NCI-H1417 treated with DMSO at 0.1 percent for 48 hours (cell line): Measurements from ENCODE around the gene B3GAT3.
A peak's percentile ranks its signal among the peaks of the same experiment; 100 is the strongest.
"Not testable (repeated sequence)": the region's sequence is repeated elsewhere in the genome, so short reads cannot be mapped to it uniquely, and the experiment has no call there.

ENCODE experiments used
- DNase-seq: peaks from one replicate; lab custom pipeline; 2025; lab: John Stamatoyannopoulos, UW

Gene B3GAT3

DNA sequence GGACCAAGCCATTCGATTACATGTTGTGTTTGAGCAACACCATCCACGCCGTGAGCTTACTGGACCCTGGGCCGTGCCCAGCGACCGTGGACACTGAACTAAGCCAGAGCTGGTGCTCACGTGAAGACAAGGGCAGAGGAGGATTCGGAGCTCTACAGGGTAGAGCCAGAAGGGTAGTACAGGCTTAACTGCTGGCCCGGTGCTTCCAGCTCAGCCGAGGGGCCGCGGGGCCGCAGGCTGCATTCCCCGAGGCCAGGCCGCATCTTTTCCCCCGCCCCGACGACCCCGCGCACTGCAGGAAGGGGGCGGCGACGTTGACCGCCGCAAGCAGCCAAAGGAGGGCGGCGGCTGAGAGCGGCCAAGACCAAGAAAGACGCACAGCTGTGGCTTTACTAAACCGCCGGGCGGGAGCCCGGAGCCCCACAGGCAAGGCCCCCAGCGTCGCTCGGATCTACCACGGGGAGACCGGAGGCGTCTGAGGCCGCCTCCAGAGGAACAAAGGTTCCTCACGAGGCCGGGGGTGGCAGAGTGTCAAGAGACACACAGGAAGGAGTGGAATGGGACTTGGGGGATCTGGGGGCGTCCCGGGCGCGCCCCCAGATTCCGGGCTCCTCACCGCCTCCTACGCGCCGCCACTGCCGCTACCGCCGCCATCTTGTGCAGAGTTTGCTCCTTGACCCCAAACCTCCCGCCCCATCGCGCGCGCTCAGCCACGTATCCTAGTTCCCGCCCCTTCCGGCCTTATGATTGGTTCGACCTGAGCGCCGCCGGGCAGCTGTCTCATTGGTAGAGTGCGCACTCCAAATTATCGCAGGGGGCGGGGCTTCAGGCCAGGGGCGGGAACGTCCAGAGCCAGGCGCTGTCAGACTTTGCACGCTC is 24.4 kb upstream of the B3GAT3 start, which contains the start of gene GANAB:
Gene GANAB (minus strand): TSS at position 668 of the 879 bp plus-strand sequence. CDS start 14 bp downstream, at position 654.
- peak; percentile 93 for DNase-seq

DNA sequence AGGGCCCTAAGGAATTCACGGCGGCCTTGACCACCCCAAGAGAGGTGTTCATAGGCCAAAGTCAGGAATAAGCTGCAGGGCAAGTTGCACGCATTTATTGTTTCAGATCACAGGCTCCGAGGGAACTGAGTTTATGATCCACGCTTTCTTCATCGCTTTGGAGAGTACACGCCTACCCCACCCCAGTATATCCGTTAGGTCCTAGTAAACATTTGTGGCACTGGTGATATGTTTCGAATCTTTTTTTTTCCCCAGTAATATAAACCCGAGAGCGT is 23.8 kb upstream of the B3GAT3 start:
- no peak for DNase-seq

DNA sequence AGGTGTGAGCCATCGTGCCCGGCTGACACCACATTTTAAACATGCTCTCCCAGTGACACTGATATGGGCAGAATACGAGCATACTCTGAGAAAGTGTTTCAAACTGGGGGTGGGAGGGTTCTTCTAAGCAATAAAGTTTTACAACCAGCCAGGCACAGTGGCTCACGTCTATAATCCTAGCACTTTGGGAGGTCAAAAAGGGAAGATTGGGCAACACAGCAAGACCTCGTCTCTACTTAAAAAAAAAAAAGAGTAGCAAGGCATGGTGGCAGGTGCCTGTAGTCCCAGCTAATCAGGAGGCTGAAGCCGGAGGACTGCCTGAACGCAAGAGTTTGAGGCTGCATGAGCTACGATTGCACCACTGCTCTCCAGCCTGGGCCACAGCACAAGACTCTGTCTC is 22.4 kb upstream of the B3GAT3 start:
- DNase-seq, result no peak

DNA sequence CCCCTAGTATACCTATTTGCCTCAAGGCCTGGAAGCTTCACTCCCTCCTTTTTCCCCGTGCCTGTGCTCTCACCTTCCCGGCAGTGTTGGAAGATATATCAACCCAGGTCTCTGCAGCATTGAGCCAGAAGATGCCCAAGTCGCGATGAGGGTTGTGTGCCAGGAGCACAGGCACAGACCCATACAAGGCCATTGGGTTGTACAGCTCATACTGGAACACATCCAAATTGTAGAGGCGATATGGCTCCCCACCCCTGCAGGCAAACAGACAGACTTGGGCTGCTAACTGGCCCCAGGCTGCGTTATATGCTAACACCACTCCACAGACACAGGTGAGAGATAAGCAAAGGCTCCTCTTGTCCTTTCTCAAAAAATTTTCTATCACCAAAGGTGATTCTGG is 10.7 kb upstream of the B3GAT3 start:
- DNase-seq, result no peak

DNA sequence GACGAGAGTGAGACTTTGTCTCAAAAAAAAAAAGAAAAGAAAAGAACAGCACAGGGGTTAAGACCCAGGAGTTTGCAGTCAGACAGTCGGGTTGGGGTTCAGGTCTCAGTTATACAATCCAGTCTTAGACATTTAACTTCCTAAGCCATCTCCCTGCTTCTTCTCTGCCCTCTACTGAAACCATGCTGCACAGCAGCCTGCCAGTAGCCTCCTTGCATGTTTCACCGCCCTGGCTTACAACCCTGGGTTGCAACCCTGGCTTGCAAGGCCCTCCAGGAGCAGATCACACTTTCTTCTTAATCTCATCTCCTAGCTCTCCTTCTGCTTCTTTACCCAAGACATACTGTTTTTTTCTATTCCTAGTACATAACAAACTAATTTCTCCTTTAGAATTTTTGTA is 5.9 kb upstream of the B3GAT3 start:
- DNase-seq, result no peak

DNA sequence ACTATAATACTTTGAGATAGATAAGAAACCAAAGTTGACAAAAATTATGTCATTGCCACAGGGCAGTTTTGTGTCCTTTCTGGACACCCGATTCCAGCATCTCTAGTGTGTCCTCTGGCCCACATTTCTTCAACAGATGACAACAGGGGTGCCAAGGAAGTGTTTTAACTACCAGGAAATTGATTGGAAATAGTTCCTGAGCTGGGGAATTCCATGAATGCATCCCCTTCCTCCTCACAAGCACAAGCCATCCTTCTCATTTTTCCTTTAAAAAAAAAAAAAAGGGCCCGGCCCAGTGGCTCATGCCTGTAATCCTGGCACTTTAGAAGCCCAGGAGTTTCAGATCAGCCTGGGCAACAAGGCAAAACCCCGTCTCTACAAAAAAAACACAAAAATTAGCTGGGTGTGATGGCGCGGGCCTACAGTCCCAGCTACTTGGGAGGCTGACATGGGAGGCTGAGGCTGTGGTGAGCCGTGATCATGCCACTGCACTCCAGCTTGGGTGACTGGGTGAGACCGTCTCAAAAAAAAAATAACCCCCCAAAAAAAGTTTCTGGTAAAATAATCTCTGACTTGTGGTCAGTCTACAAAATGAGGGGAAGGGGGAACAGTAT is 797 bp upstream of the B3GAT3 start:
- no peak for DNase-seq

DNA sequence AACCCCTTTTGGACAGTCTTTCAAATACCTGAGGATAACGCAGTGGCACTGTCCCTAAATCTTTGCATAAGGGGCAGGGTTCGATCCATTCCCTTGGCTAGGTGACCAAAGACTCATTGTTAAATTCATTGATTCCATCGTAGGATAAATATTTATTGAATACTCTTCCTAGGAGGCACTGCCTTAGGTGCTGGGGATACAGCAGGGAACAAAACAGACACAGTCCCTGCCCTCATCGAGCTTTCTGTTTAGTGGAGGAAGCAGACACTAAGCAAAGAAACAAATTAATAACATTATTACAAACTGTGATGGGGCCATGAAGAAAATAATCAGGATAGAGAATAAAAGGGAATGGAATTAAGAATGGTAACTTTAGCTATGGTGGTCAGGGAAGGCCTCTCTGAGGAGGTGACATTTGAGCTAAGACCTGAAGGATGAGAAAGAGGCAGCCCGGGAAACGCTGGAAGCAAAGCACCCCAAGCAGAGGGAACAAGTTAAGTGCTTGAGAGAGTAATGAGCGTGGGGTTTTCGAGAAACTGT is 689 bp downstream of the B3GAT3 start:
- no peak for DNase-seq

DNA sequence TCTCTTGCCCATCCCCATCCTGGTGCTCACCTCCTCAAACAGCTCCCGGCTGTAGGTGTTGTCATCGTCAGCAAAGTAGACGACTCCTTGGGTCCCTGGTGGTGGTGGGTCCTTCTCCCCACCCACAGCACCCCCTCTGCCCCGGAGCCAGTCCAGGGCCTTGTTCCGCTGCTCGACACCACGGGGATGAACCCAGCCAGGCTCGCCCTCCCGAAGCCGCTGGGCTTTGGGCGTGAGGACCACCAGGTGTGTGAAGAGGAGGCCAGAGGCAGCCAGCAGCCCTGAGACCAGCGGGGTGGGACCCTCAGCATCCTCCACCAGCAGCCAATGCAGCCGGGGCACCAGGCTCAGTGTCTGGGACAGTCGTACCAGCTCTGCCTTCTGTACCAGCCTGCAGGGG is 4.8 kb downstream of the B3GAT3 start:
- not testable (repeated sequence) for DNase-seq

DNA sequence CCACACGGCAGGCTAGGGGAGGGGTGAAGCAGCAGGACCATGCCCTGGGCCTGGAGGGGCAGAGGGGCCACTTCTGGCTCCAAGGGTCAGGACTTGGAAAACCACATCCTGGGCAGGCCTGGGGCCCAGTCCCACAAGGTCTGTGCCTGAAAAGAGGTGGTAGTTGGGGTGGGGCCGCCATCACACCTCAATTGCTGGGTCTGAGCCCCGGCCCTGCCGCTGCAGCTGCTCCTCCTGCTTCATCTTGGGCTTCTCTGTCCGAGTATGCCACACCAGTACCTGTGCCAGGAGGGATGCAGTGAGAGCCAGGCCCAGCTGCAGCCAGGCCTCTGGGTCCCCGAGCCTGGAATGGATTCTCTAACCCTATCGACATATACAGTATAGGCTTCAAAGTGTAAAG is 6.3 kb downstream of the B3GAT3 start:
- DNase-seq, result no peak

DNA sequence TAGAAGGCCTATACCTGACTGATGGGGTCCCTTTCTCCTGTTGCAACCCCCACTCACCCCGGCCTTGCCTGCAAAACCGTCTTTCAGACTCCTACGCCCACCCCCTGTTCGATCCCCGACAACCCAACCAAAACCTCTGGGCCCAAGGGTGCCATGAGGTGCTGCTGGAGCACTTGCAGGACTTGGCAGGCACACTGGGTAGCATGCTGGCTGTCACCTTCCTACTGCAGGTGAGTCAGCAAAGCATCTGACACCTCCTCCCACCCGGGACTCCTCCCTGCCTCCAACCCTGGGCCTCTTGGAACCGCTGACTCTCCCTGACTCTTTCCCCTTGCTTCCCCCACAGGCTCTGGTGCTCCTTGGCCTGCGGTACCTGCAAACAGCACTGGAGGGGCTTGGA is 7.5 kb downstream of the B3GAT3 start:
- no peak for DNase-seq

DNA sequence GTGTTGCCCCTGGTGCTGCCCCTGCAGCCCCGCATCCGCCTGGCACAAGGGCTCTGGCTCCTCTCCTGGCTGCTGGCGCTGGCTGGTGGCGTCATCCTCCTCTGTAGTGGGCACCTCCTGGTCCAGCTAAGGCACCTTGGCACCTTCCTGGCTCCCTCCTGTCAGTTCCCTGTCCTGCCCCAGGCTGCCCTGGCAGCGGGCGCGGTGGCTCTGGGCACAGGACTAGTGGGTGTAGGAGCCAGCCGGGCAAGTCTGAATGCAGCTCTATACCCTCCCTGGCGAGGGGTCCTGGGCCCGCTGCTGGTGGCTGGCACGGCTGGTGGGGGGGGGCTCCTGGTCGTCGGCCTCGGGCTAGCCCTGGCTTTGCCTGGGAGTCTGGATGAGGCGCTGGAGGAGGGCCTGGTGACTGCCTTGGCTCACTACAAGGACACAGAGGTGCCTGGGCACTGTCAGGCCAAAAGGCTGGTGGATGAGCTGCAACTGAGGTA is 8.5 kb downstream of the B3GAT3 start:
- DNase-seq, result no peak

DNA sequence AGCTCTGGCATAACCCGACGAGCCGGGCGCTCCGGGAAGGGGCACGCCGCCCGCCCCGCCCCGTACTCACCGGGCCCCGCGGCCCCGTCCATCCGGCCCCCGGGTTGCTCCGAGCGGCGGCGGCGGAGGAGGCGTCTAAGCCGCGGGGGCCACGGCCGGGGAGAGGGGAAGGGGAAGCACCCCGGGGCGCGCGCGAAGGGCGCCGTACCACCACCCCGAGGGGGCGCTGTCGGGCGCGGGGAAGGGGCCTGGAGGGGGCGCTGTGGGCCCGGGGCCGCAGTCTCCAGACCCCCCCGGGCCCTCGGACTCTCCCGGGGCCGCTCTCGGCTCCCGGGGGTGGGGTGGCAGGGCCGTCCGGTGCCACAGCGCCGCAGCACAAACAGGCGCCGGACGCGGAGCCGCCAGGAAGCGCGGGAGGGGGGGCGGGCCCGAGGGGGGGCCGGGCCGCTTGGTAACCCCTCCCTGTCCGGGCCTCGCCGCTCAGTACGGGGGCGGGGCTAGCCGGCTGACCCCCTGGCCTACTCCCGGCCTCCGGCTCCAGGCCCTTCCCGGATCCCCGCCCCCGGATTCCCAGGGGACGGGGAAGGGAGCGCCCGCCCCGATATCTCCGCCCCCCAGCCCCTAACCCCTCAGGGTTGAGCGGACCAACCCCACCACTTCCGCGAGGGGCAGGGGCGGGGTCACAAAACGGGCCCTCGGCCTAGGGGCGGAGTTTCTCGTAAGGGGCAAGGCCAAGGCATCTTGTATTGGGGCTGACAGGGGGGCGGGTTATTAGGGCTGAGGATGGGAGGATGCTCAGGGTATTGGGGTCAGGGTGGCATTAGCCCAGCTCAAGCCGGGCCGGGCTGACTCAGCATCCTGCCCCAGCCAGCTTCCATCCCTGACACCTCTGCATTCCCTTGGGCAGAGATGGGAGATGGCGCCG is 9.2 kb downstream of the B3GAT3 start, which contains the start of the genes EML3 and ROM1:
Gene EML3 (minus strand): TSS at position 410 of the 925 bp plus-strand sequence. CDS start 318 bp downstream, at position 92.
Gene ROM1 (plus strand): TSS at position 892 of the 925 bp plus-strand sequence. CDS start 25 bp downstream, at position 917.
- no peak for DNase-seq

DNA sequence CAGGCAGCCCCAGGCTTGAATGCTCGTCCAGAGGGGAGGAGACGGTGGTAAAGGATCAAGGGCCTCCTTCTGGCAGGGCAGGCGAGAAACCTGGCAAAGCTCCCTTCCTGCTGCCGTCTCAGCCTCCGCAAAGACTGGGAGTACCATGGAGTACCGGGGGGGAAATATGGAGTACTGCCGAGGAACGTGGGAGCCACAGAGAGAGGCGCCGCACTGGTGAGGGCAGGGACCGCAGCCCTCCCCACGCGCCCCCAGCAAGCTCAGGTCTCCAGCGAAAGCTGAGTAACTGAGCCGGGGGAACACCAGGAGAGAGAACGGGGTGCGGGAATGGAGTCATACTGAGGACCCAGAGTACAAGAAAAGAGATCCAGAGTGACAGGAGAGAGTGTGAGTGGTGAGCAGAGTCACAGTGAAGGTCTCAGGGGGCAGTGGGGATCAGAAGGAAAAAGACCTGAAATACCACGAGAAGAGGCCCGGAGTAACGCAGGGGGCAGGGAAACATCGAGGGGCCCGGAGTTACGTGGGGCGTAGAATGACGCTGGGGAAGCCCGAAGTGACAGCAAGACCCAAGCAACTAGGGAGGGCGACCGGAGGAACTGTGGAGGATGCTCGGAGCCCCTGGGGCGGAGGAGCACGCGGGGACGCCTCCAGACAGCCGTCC is 10.0 kb downstream of the B3GAT3 start:
- DNase-seq, result no peak

DNA sequence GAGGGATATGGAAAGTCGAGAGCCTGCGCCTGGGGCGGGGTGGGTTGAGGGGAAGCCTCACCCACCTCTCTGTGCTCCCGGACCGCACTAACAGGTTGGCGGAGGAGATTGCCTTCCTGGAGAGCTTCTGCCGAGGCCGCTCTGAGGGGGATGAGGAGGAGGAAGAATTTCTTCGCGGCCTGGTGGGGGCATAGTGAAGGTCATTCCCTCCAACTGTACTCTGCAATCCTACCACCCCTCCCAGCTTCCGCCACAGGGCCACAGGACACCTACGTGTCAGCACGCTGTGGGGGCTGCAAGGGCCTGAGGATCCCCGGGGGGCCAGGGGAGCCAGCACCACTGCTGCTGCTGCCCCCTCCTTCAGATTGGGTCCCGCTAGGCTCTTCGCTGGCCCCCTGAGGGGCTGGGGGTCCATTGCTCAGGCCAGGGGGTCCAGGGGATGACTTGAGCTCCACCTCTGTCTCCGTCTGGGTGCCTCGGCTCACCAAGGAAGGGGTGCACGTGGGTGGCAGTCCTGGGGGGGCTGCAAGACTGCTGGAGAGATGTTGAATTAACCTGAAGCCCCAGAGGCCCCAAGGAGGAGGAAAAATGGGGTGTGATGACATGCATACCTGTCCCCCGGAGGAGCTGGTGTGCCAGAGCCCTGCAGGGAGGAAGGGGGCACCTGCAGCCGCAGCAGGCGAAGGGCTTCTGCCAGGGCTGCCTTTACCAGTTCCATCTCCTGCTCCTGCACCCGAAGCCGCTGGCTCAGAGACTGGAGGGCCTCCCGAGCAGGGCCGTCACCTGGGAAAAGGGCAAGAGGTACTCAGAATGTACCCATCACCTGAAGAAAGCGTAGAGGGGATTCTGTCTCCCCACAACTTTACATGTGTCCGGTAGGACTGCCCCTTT is 10.7 kb downstream of the B3GAT3 start:
- no peak for DNase-seq

DNA sequence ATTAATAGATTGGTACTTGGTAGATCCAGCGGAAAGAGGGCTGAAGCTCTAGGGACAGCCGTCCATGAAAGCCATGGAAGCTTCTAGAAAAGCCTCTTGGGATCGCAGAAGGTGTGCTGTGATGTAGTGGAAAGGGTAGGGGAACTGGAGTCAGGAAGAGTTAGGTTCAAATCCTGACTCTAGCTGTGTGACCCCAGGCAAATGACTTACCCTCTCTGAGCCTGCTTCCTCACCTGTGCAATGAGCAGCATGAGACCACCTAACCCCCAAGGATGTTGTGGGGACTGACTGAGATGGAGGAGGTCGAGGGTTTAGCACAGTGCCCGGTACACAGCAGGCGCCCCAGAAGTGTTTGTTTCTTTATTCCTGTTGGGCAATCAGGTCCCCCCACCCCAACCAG is 11.4 kb downstream of the B3GAT3 start:
- no peak for DNase-seq

DNA sequence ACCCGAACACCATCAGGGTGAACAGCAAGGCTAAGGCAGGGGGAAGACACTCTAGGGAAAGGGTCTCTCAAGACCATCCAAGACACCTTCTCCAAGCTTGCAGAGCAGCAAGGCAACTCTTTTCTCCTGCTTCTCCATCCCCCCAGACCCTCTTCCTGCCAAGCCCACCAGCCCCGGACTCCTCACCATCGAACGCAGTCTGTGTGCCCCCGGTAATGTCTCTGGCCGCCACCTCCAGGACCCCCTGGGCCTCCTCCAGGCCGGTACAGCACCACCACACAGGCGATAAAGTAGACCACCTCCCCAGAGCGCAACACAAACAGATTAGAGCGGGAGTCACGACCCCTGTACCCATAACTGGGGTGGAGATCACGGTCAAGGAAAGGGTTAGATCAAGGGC is 13.0 kb downstream of the B3GAT3 start:
- DNase-seq, result no peak

DNA sequence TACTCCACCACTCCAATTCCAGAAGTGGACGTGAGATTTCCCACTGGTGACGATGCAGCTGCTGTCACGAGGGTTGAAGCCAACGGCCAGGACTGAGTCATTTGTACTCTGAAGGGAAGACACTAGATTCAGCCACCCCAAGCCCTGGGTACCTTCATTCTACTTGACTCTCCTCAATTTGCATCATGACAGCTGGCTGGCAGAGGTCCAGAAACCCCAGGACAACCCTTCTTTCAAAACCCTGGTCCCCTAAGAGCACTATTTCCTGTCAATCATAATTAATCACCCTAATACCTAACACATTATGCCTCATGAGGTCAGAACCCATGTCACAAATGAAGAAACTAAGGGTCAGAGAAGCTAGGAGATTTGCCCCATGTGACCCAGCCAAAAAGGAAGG is 14.1 kb downstream of the B3GAT3 start:
- DNase-seq, result no peak

DNA sequence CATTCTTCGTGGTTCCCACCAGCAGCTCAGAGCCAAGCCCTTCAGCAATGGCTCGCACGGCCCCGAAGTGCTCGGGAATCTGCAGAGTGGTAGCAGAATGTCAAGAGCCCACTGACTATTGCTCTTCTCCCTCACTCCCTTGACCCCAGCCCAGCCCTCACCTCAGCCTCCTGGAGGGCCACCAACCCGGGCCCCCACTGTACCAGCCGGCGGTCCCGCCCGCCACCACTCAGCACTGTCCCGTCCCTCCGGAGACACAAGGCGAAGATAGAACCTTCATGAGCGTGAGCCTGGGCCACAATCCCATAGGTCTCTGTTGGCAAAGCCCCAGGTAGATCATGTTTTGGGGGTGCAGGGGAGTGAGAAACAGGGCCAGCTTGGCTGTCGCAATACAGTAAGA is 15.9 kb downstream of the B3GAT3 start:
- DNase-seq, result no peak

DNA sequence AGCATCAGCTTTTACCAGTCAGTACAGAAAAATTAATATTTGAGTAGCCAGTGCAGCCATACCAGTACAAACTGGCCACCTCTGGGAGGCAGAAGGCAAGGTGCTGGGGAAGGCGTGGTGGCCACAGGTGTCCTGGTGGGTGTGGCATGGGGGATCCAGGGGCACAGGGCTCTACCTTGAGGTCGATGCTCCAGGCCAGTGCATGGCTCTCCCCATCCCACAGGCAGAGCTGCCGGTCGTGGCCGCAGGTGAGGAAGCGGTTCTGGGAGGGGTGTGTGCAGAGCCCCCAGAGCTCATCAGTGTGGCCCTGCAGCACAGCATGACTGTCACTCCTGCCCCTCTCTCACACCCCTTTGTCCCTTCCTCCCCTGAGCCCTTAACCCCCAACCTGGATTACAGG is 16.3 kb downstream of the B3GAT3 start:
- DNase-seq, result no peak

DNA sequence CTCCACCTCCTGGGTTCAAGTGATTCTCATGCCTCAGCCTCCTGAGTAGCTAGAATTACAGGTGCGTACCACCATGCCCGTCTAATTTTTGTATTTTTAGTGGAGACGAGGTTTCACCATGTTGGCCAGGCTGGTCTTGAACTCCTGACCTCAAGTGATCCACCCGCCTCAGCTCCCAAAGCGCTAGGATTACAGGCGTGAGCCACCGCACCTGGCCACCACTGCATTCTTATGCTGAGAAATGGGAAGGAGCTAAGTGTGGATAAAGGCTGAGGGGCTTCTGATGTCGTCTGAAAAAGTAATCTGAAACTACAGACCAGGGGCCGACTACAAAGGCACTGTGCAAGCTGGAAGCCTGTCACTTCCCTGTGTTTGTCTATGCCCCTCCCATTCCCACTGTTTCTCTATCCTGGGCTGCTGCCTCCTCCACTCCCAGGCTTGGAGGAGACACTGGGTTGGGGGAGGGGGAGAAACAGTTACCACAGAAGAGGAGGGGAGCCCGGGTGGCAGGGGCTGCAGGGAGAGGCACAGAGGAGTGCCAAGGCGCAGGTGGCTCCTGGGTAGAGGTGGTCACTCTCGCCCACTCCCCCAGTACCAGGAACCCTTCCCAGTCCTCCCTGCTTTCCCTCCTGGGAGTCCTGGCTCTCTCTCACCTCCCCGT is 17.2 kb downstream of the B3GAT3 start:
- no peak for DNase-seq
